ENCODE data around the gene SH3RF3. TPM values are rescaled to one million over a fixed set of nuclear protein-coding genes. Genes with fewer than 3 reads are reported as not detected.
"Not testable (repeated sequence)": the region's sequence is repeated elsewhere in the genome, so short reads cannot be mapped to it uniquely, and the experiment has no call there.

SH3RF3 gene
- total RNA-seq, 1 donor from 2014 or later = 6.6 TPM

- ATAC-seq (ENCODE audit: poor library complexity) (peak; percentile 63), DNase-seq (no peak)
- intact Hi-C loops (cut with DNase I) = no loop called here
Measured at GRCh38 chr2:109148117-109148746, 19.2 kb downstream of the SH3RF3 start.

GRCh38 chr2:109148991-109149645 lies 20.1 kb downstream of the SH3RF3 start:
- DNase-seq = no peak
- ATAC-seq (ENCODE audit: poor library complexity) = peak; percentile 37
- intact Hi-C loops (cut with DNase I) = no loop called here

GRCh38 chr2:109150559-109150958 lies 21.6 kb downstream of the SH3RF3 start:
- ATAC-seq (ENCODE audit: poor library complexity) = no peak
- DNase-seq = no peak
- intact Hi-C loops (cut with DNase I) = no loop called here

- intact Hi-C loops (cut with DNase I) = no loop called here
- ATAC-seq (ENCODE audit: poor library complexity) (no peak), DNase-seq (no peak)
Measured at GRCh38 chr2:109151519-109151918, 22.5 kb downstream of the SH3RF3 start.

- DNase-seq = no peak
- intact Hi-C loops (cut with DNase I) = no loop called here
- no peak for ATAC-seq (ENCODE audit: poor library complexity)
Measured at GRCh38 chr2:109153005-109153784, 24.2 kb downstream of the SH3RF3 start.

GRCh38 chr2:109153807-109154206 lies 24.8 kb downstream of the SH3RF3 start:
- no peak for DNase-seq
- intact Hi-C loops (cut with DNase I) = no loop called here
- ATAC-seq (ENCODE audit: poor library complexity) = no peak

- ATAC-seq (ENCODE audit: poor library complexity) (no peak), DNase-seq (no peak)
- intact Hi-C loops (cut with DNase I) = no loop called here
Measured at GRCh38 chr2:109154226-109154625, 25.2 kb downstream of the SH3RF3 start.

GRCh38 chr2:109155553-109156451 lies 26.8 kb downstream of the SH3RF3 start:
- intact Hi-C loops (cut with DNase I) = no loop called here
- DNase-seq (no peak), ATAC-seq (ENCODE audit: poor library complexity) (peak; percentile 65)

GRCh38 chr2:109157563-109158105 lies 28.6 kb downstream of the SH3RF3 start:
- intact Hi-C loops (cut with DNase I) = no loop called here

GRCh38 chr2:109158237-109158636 lies 29.2 kb downstream of the SH3RF3 start:
- intact Hi-C loops (cut with DNase I) = no loop called here
- ATAC-seq (ENCODE audit: poor library complexity) = no peak

More at GRCh38 chr2:109157563-109158105, 28.6 kb downstream of the SH3RF3 start:
- DNase-seq = no peak
- no peak for ATAC-seq (ENCODE audit: poor library complexity)

GRCh38 chr2:109159096-109159495 lies 30.1 kb downstream of the SH3RF3 start:
- no peak for ATAC-seq (ENCODE audit: poor library complexity)
- intact Hi-C loops (cut with DNase I) = no loop called here
- DNase-seq = no peak

More at GRCh38 chr2:109158237-109158636, 29.2 kb downstream of the SH3RF3 start:
- DNase-seq = no peak

- intact Hi-C loops (cut with DNase I) = no loop called here
- no peak for ATAC-seq (ENCODE audit: poor library complexity)
- no peak for DNase-seq
Measured at GRCh38 chr2:109160714-109161440, 31.9 kb downstream of the SH3RF3 start.

GRCh38 chr2:109162367-109162766 lies 33.4 kb downstream of the SH3RF3 start:
- DNase-seq; ATAC-seq (ENCODE audit: poor library complexity); intact Hi-C loops (cut with DNase I): not testable (repeated sequence)

- intact Hi-C loops (cut with DNase I) = no loop called here
- DNase-seq = peak; percentile 70
Measured at GRCh38 chr2:109162999-109163398, 34.0 kb downstream of the SH3RF3 start.

GRCh38 chr2:109164311-109164710 lies 35.3 kb downstream of the SH3RF3 start:
- DNase-seq (no peak), ATAC-seq (ENCODE audit: poor library complexity) (no peak)
- intact Hi-C loops (cut with DNase I) = no loop called here

More at GRCh38 chr2:109162999-109163398, 34.0 kb downstream of the SH3RF3 start:
- ATAC-seq (ENCODE audit: poor library complexity) = peak; percentile 87

- intact Hi-C loops (cut with DNase I) = no loop called here
- ATAC-seq (ENCODE audit: poor library complexity) (peak; percentile 23), DNase-seq (no peak)
Measured at GRCh38 chr2:109164739-109165221, 35.8 kb downstream of the SH3RF3 start.

- intact Hi-C loops (cut with DNase I) = no loop called here
- DNase-seq (no peak), ATAC-seq (ENCODE audit: poor library complexity) (no peak)
Measured at GRCh38 chr2:109166811-109167210, 37.8 kb downstream of the SH3RF3 start.

- intact Hi-C loops (cut with DNase I) = no loop called here
- ATAC-seq (ENCODE audit: poor library complexity) (no peak), DNase-seq (no peak)
Measured at GRCh38 chr2:109168086-109168485, 39.1 kb downstream of the SH3RF3 start.

Measured in Right ventricle myocardium superior (tissue), 1 donor.